Measurements from ENCODE around the gene AGAP1. TPM values are rescaled to one million over a fixed set of nuclear protein-coding genes. Genes with fewer than 3 reads are reported as not detected.

The AGAP1 gene
- total RNA-seq, 1 donor from 2014 or later, result 54.7 TPM

GRCh38 chr2:236041616-236042015, 547.8 kb downstream of the AGAP1 start:
- H3K4me3 Mint-ChIP-seq, result no peak overlapping the region

GRCh38 chr2:236042087-236042486, 548.2 kb downstream of the AGAP1 start:
- no peak for TF ChIP-seq CTCF (conservative IDR thresholded peaks at IDR 0.05)
- peaks cover 29% of the 10 kb centered on the region for H3K4me1 Mint-ChIP-seq
- no peaks in the 10 kb centered on the region for H3K27me3 Mint-ChIP-seq (ENCODE audit: low read depth)
- DNase-seq (ENCODE audit: low read depth, low spot score), result no peak
- H3K9me3 Mint-ChIP-seq, result no peaks in the 10 kb centered on the region
- no peak overlapping the region for H3K27ac Mint-ChIP-seq (ENCODE audit: unreplicated experiment)
- H3K36me3 Mint-ChIP-seq (ENCODE audit: low read depth), result peaks cover 11% of the 10 kb centered on the region
- no peak overlapping the region for H3K4me3 Mint-ChIP-seq

More at GRCh38 chr2:236041616-236042015, 547.8 kb downstream of the AGAP1 start:
- TF ChIP-seq CTCF (conservative IDR thresholded peaks at IDR 0.05), result no peak
- Mint-ChIP-seq H3K36me3 (ENCODE audit: low read depth) (peaks cover 11% of the 10 kb centered on the region), H3K27ac (ENCODE audit: unreplicated experiment) (no peak overlapping the region), H3K27me3 (ENCODE audit: low read depth) (no peaks in the 10 kb centered on the region), H3K4me1 (peaks cover 29% of the 10 kb centered on the region), H3K9me3 (no peaks in the 10 kb centered on the region)
- DNase-seq (ENCODE audit: low read depth, low spot score), result no peak

DNA sequence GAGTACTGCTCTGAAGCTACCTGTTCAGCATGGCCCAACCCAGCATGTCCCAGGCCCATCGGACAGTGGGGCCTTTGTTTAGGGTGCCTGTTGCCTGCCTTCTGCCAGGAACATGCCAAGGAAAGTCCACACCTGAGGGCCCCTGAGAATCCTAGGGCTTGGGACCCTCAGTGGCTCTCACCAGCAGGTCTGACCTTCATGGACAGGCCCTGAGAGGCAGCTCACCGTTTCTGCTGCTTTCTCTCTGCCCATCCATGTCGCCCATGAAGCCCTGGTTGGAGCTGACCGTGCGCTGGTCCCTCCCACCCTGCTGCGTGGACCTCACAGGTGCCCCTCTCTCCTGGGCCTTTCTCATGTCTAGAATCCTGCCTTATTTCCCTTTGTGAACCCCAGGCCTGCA, 550.3 kb downstream of the AGAP1 start:
- Mint-ChIP-seq H3K36me3 (ENCODE audit: low read depth) (peaks cover 19% of the 10 kb centered on the region), H3K9me3 (no peaks in the 10 kb centered on the region), H3K4me1 (peaks cover 29% of the 10 kb centered on the region), H3K27me3 (ENCODE audit: low read depth) (no peaks in the 10 kb centered on the region), H3K27ac (ENCODE audit: unreplicated experiment) (no peak overlapping the region), H3K4me3 (no peak overlapping the region)
- no peak for DNase-seq (ENCODE audit: low read depth, low spot score)
- no peak for TF ChIP-seq CTCF (conservative IDR thresholded peaks at IDR 0.05)

- H3K27ac Mint-ChIP-seq (ENCODE audit: unreplicated experiment), result peak overlapping the region; percentile 9
- peaks cover 23% of the 10 kb centered on the region for H3K4me1 Mint-ChIP-seq
- H3K4me3 Mint-ChIP-seq, result no peak overlapping the region
- H3K27me3 Mint-ChIP-seq (ENCODE audit: low read depth), result no peaks in the 10 kb centered on the region
- peaks cover 18% of the 10 kb centered on the region for H3K36me3 Mint-ChIP-seq (ENCODE audit: low read depth)
- no peak for TF ChIP-seq CTCF (conservative IDR thresholded peaks at IDR 0.05)
- no peaks in the 10 kb centered on the region for H3K9me3 Mint-ChIP-seq
- DNase-seq (ENCODE audit: low read depth, low spot score), result no peak
Measured at GRCh38 chr2:236045251-236046235, 551.7 kb downstream of the AGAP1 start.

- Mint-ChIP-seq H3K36me3 (ENCODE audit: low read depth) (peaks cover 14% of the 10 kb centered on the region), H3K9me3 (no peaks in the 10 kb centered on the region), H3K27me3 (ENCODE audit: low read depth) (no peaks in the 10 kb centered on the region), H3K4me1 (peaks cover 19% of the 10 kb centered on the region), H3K4me3 (no peak overlapping the region), H3K27ac (ENCODE audit: unreplicated experiment) (no peak overlapping the region)
- TF ChIP-seq CTCF (conservative IDR thresholded peaks at IDR 0.05), result no peak
- DNase-seq (ENCODE audit: low read depth, low spot score), result no peak
Measured at GRCh38 chr2:236046715-236047114, 552.9 kb downstream of the AGAP1 start.

All from neural crest cell (in vitro differentiated cells).